ENCODE measurements around the gene PTPN4. TPM values are rescaled to one million over a fixed set of nuclear protein-coding genes. Genes with fewer than 3 reads are reported as not detected.

Gene PTPN4
- total and polyA plus RNA-seq, 2 experiments from 2014 or later = 41.6 to 90.4 TPM

DNA sequence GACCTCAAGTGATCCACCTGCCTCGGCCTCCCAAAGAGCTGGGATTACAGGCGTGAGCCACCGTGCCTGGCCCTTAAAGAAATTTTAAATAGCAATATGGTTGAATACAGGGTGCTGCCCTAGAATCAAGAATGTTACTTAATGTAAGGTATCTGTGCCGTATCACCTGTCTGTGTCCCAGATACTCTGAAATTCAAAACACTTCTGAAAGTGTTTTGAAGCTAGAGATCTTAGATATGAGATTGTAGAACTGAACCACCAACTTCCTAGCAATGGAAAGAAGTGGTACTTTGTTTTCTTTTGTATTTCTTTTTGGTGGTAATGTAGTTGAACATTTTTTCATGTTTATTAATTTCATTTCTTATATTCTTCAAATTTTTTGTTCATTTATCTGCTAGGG is 13.0 kb downstream of the PTPN4 start:
- no peak overlapping the region for H3K4me3 Mint-ChIP-seq
- DNase-seq (ENCODE audit: low spot score) = no peak
- peaks cover 100% of the 10 kb centered on the region for H3K79me2 ChIP-seq (replicated peaks; ENCODE audit: insufficient read depth)

More for the DNA sequence above, 13.0 kb downstream of the PTPN4 start:
- TF ChIP-seq, protein P1, sequence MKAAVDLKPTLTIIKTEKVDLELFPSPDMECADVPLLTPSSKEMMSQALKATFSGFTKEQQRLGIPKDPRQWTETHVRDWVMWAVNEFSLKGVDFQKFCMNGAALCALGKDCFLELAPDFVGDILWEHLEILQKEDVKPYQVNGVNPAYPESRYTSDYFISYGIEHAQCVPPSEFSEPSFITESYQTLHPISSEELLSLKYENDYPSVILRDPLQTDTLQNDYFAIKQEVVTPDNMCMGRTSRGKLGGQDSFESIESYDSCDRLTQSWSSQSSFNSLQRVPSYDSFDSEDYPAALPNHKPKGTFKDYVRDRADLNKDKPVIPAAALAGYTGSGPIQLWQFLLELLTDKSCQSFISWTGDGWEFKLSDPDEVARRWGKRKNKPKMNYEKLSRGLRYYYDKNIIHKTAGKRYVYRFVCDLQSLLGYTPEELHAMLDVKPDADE (IDR thresholded peaks at IDR 0.05) = no peak
- TF ChIP-seq ZNF331 (CRISPR knock-in tag; IDR thresholded peaks at IDR 0.05; ENCODE audit: low read depth) (no peak), CREB1 (CRISPR knock-in tag; IDR thresholded peaks at IDR 0.05; ENCODE audit: low read depth) (no peak), STAT1 (IDR thresholded peaks at IDR 0.05; ENCODE audit: unreplicated experiment) (no peak), NANOG (IDR thresholded peaks at IDR 0.05; ENCODE audit: borderline replicate concordance) (no peak), JUNB (IDR thresholded peaks at IDR 0.05; ENCODE audit: unreplicated experiment) (no peak), EZH2phosphoT487 (IDR thresholded peaks at IDR 0.05; ENCODE audit: unreplicated experiment) (no peak), POLR2AphosphoS5 (IDR thresholded peaks at IDR 0.05; ENCODE audit: low read depth) (no peak)
- TF ChIP-seq, protein P2, sequence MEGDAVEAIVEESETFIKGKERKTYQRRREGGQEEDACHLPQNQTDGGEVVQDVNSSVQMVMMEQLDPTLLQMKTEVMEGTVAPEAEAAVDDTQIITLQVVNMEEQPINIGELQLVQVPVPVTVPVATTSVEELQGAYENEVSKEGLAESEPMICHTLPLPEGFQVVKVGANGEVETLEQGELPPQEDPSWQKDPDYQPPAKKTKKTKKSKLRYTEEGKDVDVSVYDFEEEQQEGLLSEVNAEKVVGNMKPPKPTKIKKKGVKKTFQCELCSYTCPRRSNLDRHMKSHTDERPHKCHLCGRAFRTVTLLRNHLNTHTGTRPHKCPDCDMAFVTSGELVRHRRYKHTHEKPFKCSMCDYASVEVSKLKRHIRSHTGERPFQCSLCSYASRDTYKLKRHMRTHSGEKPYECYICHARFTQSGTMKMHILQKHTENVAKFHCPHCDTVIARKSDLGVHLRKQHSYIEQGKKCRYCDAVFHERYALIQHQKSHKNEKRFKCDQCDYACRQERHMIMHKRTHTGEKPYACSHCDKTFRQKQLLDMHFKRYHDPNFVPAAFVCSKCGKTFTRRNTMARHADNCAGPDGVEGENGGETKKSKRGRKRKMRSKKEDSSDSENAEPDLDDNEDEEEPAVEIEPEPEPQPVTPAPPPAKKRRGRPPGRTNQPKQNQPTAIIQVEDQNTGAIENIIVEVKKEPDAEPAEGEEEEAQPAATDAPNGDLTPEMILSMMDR (conservative IDR thresholded peaks at IDR 0.05; ENCODE audit: low read depth in 2 of 2) = no peak
- TF ChIP-seq, protein P3, sequence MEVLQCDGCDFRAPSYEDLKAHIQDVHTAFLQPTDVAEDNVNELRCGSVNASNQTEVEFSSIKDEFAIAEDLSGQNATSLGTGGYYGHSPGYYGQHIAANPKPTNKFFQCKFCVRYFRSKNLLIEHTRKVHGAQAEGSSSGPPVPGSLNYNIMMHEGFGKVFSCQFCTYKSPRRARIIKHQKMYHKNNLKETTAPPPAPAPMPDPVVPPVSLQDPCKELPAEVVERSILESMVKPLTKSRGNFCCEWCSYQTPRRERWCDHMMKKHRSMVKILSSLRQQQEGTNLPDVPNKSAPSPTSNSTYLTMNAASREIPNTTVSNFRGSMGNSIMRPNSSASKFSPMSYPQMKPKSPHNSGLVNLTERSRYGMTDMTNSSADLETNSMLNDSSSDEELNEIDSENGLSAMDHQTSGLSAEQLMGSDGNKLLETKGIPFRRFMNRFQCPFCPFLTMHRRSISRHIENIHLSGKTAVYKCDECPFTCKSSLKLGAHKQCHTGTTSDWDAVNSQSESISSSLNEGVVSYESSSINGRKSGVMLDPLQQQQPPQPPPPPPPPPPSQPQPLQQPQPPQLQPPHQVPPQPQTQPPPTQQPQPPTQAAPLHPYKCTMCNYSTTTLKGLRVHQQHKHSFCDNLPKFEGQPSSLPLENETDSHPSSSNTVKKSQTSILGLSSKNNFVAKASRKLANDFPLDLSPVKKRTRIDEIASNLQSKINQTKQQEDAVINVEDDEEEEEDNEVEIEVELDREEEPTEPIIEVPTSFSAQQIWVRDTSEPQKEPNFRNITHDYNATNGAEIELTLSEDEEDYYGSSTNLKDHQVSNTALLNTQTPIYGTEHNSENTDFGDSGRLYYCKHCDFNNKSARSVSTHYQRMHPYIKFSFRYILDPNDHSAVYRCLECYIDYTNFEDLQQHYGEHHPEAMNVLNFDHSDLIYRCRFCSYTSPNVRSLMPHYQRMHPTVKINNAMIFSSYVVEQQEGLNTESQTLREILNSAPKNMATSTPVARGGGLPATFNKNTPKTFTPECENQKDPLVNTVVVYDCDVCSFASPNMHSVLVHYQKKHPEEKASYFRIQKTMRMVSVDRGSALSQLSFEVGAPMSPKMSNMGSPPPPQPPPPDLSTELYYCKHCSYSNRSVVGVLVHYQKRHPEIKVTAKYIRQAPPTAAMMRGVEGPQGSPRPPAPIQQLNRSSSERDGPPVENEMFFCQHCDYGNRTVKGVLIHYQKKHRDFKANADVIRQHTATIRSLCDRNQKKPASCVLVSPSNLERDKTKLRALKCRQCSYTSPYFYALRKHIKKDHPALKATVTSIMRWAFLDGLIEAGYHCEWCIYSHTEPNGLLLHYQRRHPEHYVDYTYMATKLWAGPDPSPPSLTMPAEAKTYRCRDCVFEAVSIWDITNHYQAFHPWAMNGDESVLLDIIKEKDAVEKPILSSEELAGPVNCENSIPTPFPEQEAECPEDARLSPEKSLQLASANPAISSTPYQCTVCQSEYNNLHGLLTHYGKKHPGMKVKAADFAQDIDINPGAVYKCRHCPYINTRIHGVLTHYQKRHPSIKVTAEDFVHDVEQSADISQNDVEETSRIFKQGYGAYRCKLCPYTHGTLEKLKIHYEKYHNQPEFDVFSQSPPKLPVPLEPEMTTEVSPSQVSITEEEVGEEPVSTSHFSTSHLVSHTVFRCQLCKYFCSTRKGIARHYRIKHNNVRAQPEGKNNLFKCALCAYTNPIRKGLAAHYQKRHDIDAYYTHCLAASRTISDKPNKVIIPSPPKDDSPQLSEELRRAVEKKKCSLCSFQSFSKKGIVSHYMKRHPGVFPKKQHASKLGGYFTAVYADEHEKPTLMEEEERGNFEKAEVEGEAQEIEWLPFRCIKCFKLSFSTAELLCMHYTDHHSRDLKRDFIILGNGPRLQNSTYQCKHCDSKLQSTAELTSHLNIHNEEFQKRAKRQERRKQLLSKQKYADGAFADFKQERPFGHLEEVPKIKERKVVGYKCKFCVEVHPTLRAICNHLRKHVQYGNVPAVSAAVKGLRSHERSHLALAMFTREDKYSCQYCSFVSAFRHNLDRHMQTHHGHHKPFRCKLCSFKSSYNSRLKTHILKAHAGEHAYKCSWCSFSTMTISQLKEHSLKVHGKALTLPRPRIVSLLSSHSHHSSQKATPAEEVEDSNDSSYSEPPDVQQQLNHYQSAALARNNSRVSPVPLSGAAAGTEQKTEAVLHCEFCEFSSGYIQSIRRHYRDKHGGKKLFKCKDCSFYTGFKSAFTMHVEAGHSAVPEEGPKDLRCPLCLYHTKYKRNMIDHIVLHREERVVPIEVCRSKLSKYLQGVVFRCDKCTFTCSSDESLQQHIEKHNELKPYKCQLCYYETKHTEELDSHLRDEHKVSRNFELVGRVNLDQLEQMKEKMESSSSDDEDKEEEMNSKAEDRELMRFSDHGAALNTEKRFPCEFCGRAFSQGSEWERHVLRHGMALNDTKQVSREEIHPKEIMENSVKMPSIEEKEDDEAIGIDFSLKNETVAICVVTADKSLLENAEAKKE (CRISPR knock-in tag; IDR thresholded peaks at IDR 0.05) = no peak
- TF ChIP-seq, protein P4, sequence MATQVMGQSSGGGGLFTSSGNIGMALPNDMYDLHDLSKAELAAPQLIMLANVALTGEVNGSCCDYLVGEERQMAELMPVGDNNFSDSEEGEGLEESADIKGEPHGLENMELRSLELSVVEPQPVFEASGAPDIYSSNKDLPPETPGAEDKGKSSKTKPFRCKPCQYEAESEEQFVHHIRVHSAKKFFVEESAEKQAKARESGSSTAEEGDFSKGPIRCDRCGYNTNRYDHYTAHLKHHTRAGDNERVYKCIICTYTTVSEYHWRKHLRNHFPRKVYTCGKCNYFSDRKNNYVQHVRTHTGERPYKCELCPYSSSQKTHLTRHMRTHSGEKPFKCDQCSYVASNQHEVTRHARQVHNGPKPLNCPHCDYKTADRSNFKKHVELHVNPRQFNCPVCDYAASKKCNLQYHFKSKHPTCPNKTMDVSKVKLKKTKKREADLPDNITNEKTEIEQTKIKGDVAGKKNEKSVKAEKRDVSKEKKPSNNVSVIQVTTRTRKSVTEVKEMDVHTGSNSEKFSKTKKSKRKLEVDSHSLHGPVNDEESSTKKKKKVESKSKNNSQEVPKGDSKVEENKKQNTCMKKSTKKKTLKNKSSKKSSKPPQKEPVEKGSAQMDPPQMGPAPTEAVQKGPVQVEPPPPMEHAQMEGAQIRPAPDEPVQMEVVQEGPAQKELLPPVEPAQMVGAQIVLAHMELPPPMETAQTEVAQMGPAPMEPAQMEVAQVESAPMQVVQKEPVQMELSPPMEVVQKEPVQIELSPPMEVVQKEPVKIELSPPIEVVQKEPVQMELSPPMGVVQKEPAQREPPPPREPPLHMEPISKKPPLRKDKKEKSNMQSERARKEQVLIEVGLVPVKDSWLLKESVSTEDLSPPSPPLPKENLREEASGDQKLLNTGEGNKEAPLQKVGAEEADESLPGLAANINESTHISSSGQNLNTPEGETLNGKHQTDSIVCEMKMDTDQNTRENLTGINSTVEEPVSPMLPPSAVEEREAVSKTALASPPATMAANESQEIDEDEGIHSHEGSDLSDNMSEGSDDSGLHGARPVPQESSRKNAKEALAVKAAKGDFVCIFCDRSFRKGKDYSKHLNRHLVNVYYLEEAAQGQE (IDR thresholded peaks at IDR 0.05; ENCODE audit: unreplicated experiment) = no peak
- H3K27me3 Mint-ChIP-seq (ENCODE audit: insufficient read depth, low read depth, poor library complexity) = peaks cover 6% of the 10 kb centered on the region
- H3K4me1 Mint-ChIP-seq = peaks cover 33% of the 10 kb centered on the region
- peaks cover 47% of the 10 kb centered on the region for H3K4me1 ChIP-seq (ENCODE audit: insufficient read depth)
- no peaks in the 10 kb centered on the region for H3K27me3 ChIP-seq (ENCODE audit: insufficient read depth)
- no peak overlapping the region for H3K27ac ChIP-seq (ENCODE audit: low read depth)
- H2AFZ ChIP-seq = no peak overlapping the region
- no peaks in the 10 kb centered on the region; the same call in 2 of the 3 replicates for H3K9me3 Mint-ChIP-seq
- H4K20me1 ChIP-seq (replicated peaks; ENCODE audit: insufficient read depth) = peaks cover 41% of the 10 kb centered on the region
- ATAC-seq = no peak
- H3K36me3 ChIP-seq (ENCODE audit: insufficient read depth) = no peaks in the 10 kb centered on the region
- no peaks in the 10 kb centered on the region for H3F3A ChIP-seq (replicated peaks; ENCODE audit: low read depth)
- H3K36me3 Mint-ChIP-seq (ENCODE audit: low read depth) = peaks cover 3% of the 10 kb centered on the region; the same call in 1 of the 3 replicates
- H3K9me2 ChIP-seq (ENCODE audit: insufficient read depth) = no peaks in the 10 kb centered on the region
- H3K4me3 ChIP-seq = no peak overlapping the region
- H3K4me2 ChIP-seq = no peak overlapping the region
- H3K27ac Mint-ChIP-seq = no peak overlapping the region

Data from GM23338 (cell line).